GM21526 (cell line): Measurements from ENCODE around the gene GPR176.

Source experiments
- ATAC-seq: cut with Tn5 transposase; IDR thresholded peaks from one replicate; pipeline ENCODE4 v1.9.1; 2021; ENCODE audit warnings: moderate library complexity; ENCODE audit not compliant: unreplicated experiment, low FRiP score

The GPR176 gene

GRCh38 chr15:39787479-39787878 is 132.6 kb downstream of the GPR176 start:
- no peak for ATAC-seq

GRCh38 chr15:39786447-39787056 is 133.5 kb downstream of the GPR176 start:
- no peak for ATAC-seq

- no peak for ATAC-seq
These were observed 134.2 kb downstream of the GPR176 start for GRCh38 chr15:39785841-39786240.

GRCh38 chr15:39785139-39785538 is 134.9 kb downstream of the GPR176 start:
- no peak for ATAC-seq

GRCh38 chr15:39784638-39785037 is 135.4 kb downstream of the GPR176 start:
- ATAC-seq, result no peak

GRCh38 chr15:39784125-39784524 is 135.9 kb downstream of the GPR176 start:
- ATAC-seq, result no peak

- no peak for ATAC-seq
These were observed 136.7 kb downstream of the GPR176 start for GRCh38 chr15:39783244-39783820.

- ATAC-seq, result peak; percentile 95
These were observed 137.5 kb downstream of the GPR176 start, which contains the start of gene FSIP1 for GRCh38 chr15:39782441-39783138. FSIP1 (minus strand) TSS chr15:39782841; CDS start chr15:39776524, 6,317 bp downstream.

- no peak for ATAC-seq
These were observed 138.1 kb downstream of the GPR176 start for GRCh38 chr15:39781967-39782302.

GRCh38 chr15:39781147-39781966 is 138.7 kb downstream of the GPR176 start:
- ATAC-seq, result no peak

GRCh38 chr15:39778021-39778420 is 142.0 kb downstream of the GPR176 start:
- ATAC-seq, result no peak

- ATAC-seq, result no peak
These were observed 142.6 kb downstream of the GPR176 start for GRCh38 chr15:39777496-39777895.

GRCh38 chr15:39776068-39776467 is 144.0 kb downstream of the GPR176 start:
- no peak for ATAC-seq

GRCh38 chr15:39774688-39775267 is 145.3 kb downstream of the GPR176 start:
- no peak for ATAC-seq

- no peak for ATAC-seq
These were observed 149.0 kb downstream of the GPR176 start for GRCh38 chr15:39770748-39771689.

GRCh38 chr15:39767921-39768320 is 152.1 kb downstream of the GPR176 start:
- ATAC-seq, result no peak

- ATAC-seq, result no peak
These were observed 159.1 kb downstream of the GPR176 start for GRCh38 chr15:39761006-39761405.

- no peak for ATAC-seq
These were observed 163.1 kb downstream of the GPR176 start for GRCh38 chr15:39756806-39757522.

GRCh38 chr15:39752991-39753390 is 167.1 kb downstream of the GPR176 start:
- ATAC-seq, result no peak
